ENCODE measurements around the gene CASP14.
"Not testable (repeated sequence)": the region's sequence is repeated elsewhere in the genome, so short reads cannot be mapped to it uniquely, and the experiment has no call there.

The CASP14 gene

GRCh38 chr19:15042003-15042402 lies 7.3 kb upstream of the CASP14 start:
- Mint-ChIP-seq H3K4me1 (no peaks in the 10 kb centered on the region), H3K27ac (no peak overlapping the region), H3K27me3 (peaks cover 18% of the 10 kb centered on the region), H3K9me3 (no peaks in the 10 kb centered on the region), H3K36me3 (ENCODE audit: low read depth) (no peaks in the 10 kb centered on the region), H3K4me3 (no peak overlapping the region)
- DNase-seq (no peak), ATAC-seq (no peak)

GRCh38 chr19:15042826-15043225 lies 6.5 kb upstream of the CASP14 start:
- no peak overlapping the region for H3K27ac Mint-ChIP-seq
- H3K4me3 Mint-ChIP-seq: no peak overlapping the region
- DNase-seq (no peak), ATAC-seq (no peak)
- no peaks in the 10 kb centered on the region for H3K9me3 Mint-ChIP-seq
- H3K4me1 Mint-ChIP-seq: no peaks in the 10 kb centered on the region
- H3K27me3 Mint-ChIP-seq: peaks cover 21% of the 10 kb centered on the region
- no peaks in the 10 kb centered on the region for H3K36me3 Mint-ChIP-seq (ENCODE audit: low read depth)

- no peak overlapping the region for H3K27ac Mint-ChIP-seq
- DNase-seq (no peak), ATAC-seq (no peak)
- peaks cover 24% of the 10 kb centered on the region for H3K27me3 Mint-ChIP-seq
- no peak overlapping the region for H3K4me3 Mint-ChIP-seq
- H3K9me3 Mint-ChIP-seq: no peaks in the 10 kb centered on the region
- no peaks in the 10 kb centered on the region for H3K36me3 Mint-ChIP-seq (ENCODE audit: low read depth)
- no peaks in the 10 kb centered on the region for H3K4me1 Mint-ChIP-seq
These were observed 3.8 kb upstream of the CASP14 start for GRCh38 chr19:15045506-15045905.

- Mint-ChIP-seq H3K27me3 (peaks cover 33% of the 10 kb centered on the region), H3K27ac (no peak overlapping the region), H3K9me3 (no peaks in the 10 kb centered on the region), H3K4me3 (no peak overlapping the region), H3K4me1 (no peaks in the 10 kb centered on the region), H3K36me3 (ENCODE audit: low read depth) (no peaks in the 10 kb centered on the region)
- no peak for DNase-seq
- ATAC-seq: no peak
These were observed 1.6 kb upstream of the CASP14 start for GRCh38 chr19:15047680-15048079.

- DNase-seq: no peak
- H3K4me3 Mint-ChIP-seq: no peak overlapping the region
- peaks cover 33% of the 10 kb centered on the region for H3K27me3 Mint-ChIP-seq
- no peak for ATAC-seq
- H3K9me3 Mint-ChIP-seq: no peaks in the 10 kb centered on the region
- H3K27ac Mint-ChIP-seq: no peak overlapping the region
- H3K4me1 Mint-ChIP-seq: no peaks in the 10 kb centered on the region
- H3K36me3 Mint-ChIP-seq (ENCODE audit: low read depth): no peaks in the 10 kb centered on the region
These were observed 1.2 kb upstream of the CASP14 start for GRCh38 chr19:15048128-15048527.

GRCh38 chr19:15050639-15051038 lies 1.4 kb downstream of the CASP14 start:
- Mint-ChIP-seq H3K4me3 (no peak overlapping the region), H3K9me3 (no peaks in the 10 kb centered on the region), H3K36me3 (ENCODE audit: low read depth) (no peaks in the 10 kb centered on the region), H3K4me1 (no peaks in the 10 kb centered on the region), H3K27ac (no peak overlapping the region), H3K27me3 (peaks cover 31% of the 10 kb centered on the region)
- ATAC-seq: no peak
- DNase-seq: no peak

- ATAC-seq (no peak), DNase-seq (no peak)
- Mint-ChIP-seq H3K27me3 (peaks cover 22% of the 10 kb centered on the region), H3K9me3 (no peaks in the 10 kb centered on the region), H3K27ac (no peak overlapping the region), H3K4me1 (no peaks in the 10 kb centered on the region), H3K36me3 (ENCODE audit: low read depth) (no peaks in the 10 kb centered on the region), H3K4me3 (no peak overlapping the region)
These were observed 12.8 kb downstream of the CASP14 start for GRCh38 chr19:15062036-15062435.

- not testable (repeated sequence) for H3K36me3 Mint-ChIP-seq (ENCODE audit: low read depth); H3K4me3 Mint-ChIP-seq; H3K4me1 Mint-ChIP-seq; H3K9me3 Mint-ChIP-seq; H3K27ac Mint-ChIP-seq; ATAC-seq; DNase-seq
- peaks cover 12% of the 10 kb centered on the region for H3K27me3 Mint-ChIP-seq
These were observed 21.1 kb downstream of the CASP14 start for GRCh38 chr19:15070386-15070785.

GRCh38 chr19:15072930-15073647 lies 23.8 kb downstream of the CASP14 start:
- Mint-ChIP-seq H3K9me3 (no peaks in the 10 kb centered on the region), H3K4me3 (no peak overlapping the region), H3K27ac (no peak overlapping the region), H3K36me3 (ENCODE audit: low read depth) (no peaks in the 10 kb centered on the region), H3K27me3 (peaks cover 3% of the 10 kb centered on the region), H3K4me1 (no peaks in the 10 kb centered on the region)
- ATAC-seq (no peak), DNase-seq (no peak)

- H3K36me3 Mint-ChIP-seq (ENCODE audit: low read depth): no peaks in the 10 kb centered on the region
- H3K27ac Mint-ChIP-seq: no peak overlapping the region
- H3K4me1 Mint-ChIP-seq: no peaks in the 10 kb centered on the region
- ATAC-seq (no peak), DNase-seq (no peak)
- H3K9me3 Mint-ChIP-seq: no peaks in the 10 kb centered on the region
- H3K27me3 Mint-ChIP-seq: peaks cover 9% of the 10 kb centered on the region
- no peak overlapping the region for H3K4me3 Mint-ChIP-seq
These were observed 25.1 kb downstream of the CASP14 start for GRCh38 chr19:15074371-15074770.

GRCh38 chr19:15075806-15076205 lies 26.5 kb downstream of the CASP14 start:
- no peaks in the 10 kb centered on the region for H3K36me3 Mint-ChIP-seq (ENCODE audit: low read depth)
- no peaks in the 10 kb centered on the region for H3K4me1 Mint-ChIP-seq
- no peak overlapping the region for H3K4me3 Mint-ChIP-seq
- DNase-seq (no peak), ATAC-seq (no peak)
- H3K27ac Mint-ChIP-seq: no peak overlapping the region
- peaks cover 9% of the 10 kb centered on the region for H3K27me3 Mint-ChIP-seq
- no peaks in the 10 kb centered on the region for H3K9me3 Mint-ChIP-seq

GRCh38 chr19:15080002-15080401 lies 30.7 kb downstream of the CASP14 start:
- H3K27ac Mint-ChIP-seq; H3K36me3 Mint-ChIP-seq (ENCODE audit: low read depth): not testable (repeated sequence)

GRCh38 chr19:15081911-15082310 lies 32.6 kb downstream of the CASP14 start, which contains the start of gene OR1I1:
OR1I1 (plus strand) TSS chr19:15082211; CDS start chr19:15087066, 4,855 bp downstream.
- Mint-ChIP-seq H3K4me3 (no peak within 1 kb of the TSS), H3K9me3 (no peaks in the 10 kb centered on the region), H3K27me3 (peaks cover 18% of the 10 kb centered on the region), H3K4me1 (no peaks in the 10 kb centered on the region), H3K36me3 (ENCODE audit: low read depth) (no peaks in the 10 kb centered on the region), H3K27ac (no peak within 1 kb of the TSS)
- DNase-seq (no peak), ATAC-seq (no peak)

More at GRCh38 chr19:15080002-15080401, 30.7 kb downstream of the CASP14 start:
- not testable (repeated sequence) for H3K9me3 Mint-ChIP-seq, ATAC-seq, H3K4me3 Mint-ChIP-seq, DNase-seq, H3K27me3 Mint-ChIP-seq, H3K4me1 Mint-ChIP-seq

GRCh38 chr19:15087182-15087581 lies 37.9 kb downstream of the CASP14 start:
- H3K36me3 Mint-ChIP-seq (ENCODE audit: low read depth): no peaks in the 10 kb centered on the region
- ATAC-seq (no peak), DNase-seq (no peak)
- H3K4me3 Mint-ChIP-seq: no peak overlapping the region
- no peak overlapping the region for H3K27ac Mint-ChIP-seq
- peaks cover 19% of the 10 kb centered on the region for H3K27me3 Mint-ChIP-seq
- peaks cover 2% of the 10 kb centered on the region for H3K4me1 Mint-ChIP-seq
- no peaks in the 10 kb centered on the region for H3K9me3 Mint-ChIP-seq

GRCh38 chr19:15091918-15092753 lies 42.9 kb downstream of the CASP14 start:
- peaks cover 5% of the 10 kb centered on the region for H3K4me1 Mint-ChIP-seq
- H3K4me3 Mint-ChIP-seq: no peak overlapping the region
- ATAC-seq (no peak), DNase-seq (peak; percentile 35)
- H3K27me3 Mint-ChIP-seq: peaks cover 5% of the 10 kb centered on the region
- H3K27ac Mint-ChIP-seq: no peak overlapping the region
- no peaks in the 10 kb centered on the region for H3K36me3 Mint-ChIP-seq (ENCODE audit: low read depth)
- no peaks in the 10 kb centered on the region for H3K9me3 Mint-ChIP-seq
